Transverse colon (tissue), 4 donors: Measurements from ENCODE around the gene SPACA4. TPM values are rescaled to one million over a fixed set of nuclear protein-coding genes. Genes with fewer than 3 reads are reported as not detected.
A peak's percentile ranks its signal among the peaks of the same experiment; 100 is the strongest.
"Not testable (repeated sequence)": the region's sequence is repeated elsewhere in the genome, so short reads cannot be mapped to it uniquely, and the experiment has no call there.

Experiments
- DNase-seq: peaks from one replicate; pipeline ENCODE4 v3.0.0-alpha.2; 2019
- H3K27ac ChIP-seq, 4 donors: fragments of 200-600 bp; sonication (generic); 2 replicates each; pipeline ENCODE4 v1.5.1; 2016 to 2018; ENCODE audit warnings: inconsistent platforms in 4 of 4
- H3K27me3 ChIP-seq: fragments of 200-600 bp; sonication (generic); 2 replicates; pipeline ENCODE4 v1.5.1; 2017; ENCODE audit warnings: inconsistent platforms
- H3K36me3 ChIP-seq, 4 donors: fragments of 200-600 bp; sonication (generic); 2 replicates each; pipeline ENCODE4 v1.5.1; 2017 to 2019; ENCODE audit warnings: inconsistent platforms in 4 of 4
- H3K4me1 ChIP-seq, 4 donors: fragments of 200-600 bp; sonication (generic); 2 replicates each; pipeline ENCODE4 v1.5.1; 2017 to 2020; ENCODE audit warnings: inconsistent platforms in 4 of 4
- H3K4me3 ChIP-seq, 4 donors: fragments of 200-600 bp; sonication (generic); 1 replicate in 1 of 4; 2 replicates in 3 of 4; pipeline versions ENCODE4 v1.5.1 to v1.6.1; 2017 to 2019; ENCODE audit warnings: inconsistent platforms in 4 of 4
- H3K9me3 ChIP-seq, 2 donors: fragments of 200-600 bp; sonication (generic); 2 replicates each; pipeline ENCODE4 v1.5.1; 2017 to 2019; ENCODE audit warnings: inconsistent platforms in 2 of 2
- CTCF ChIP-seq, 5 experiments: fragments of 200-600 bp in 3 of 5; fragments of 450-650 bp in 2 of 5; sonication (generic) in 3 of 5; IDR thresholded peaks; 1 replicate in 2 of 5; 2 replicates in 3 of 5; pipeline ENCODE4 v1.5.1; 2016 to 2017; ENCODE audit warnings: antibody characterized with exemption in 5 of 5, inconsistent platforms in 3 of 5, mild to moderate bottlenecking in 2 of 5, moderate library complexity in 1 of 5
- EP300 ChIP-seq: sonication (generic); formaldehyde crosslinking; IDR thresholded peaks from one replicate; pipeline ENCODE4 v1.6.1; 2017; ENCODE audit warnings: antibody characterized with exemption, low read depth
- POLR2A ChIP-seq: fragments of 450-650 bp; IDR thresholded peaks from one replicate; pipeline ENCODE4 v1.6.1; 2016; ENCODE audit warnings: antibody characterized with exemption, mild to moderate bottlenecking, moderate library complexity
- POLR2AphosphoS5 ChIP-seq, 3 donors: sonication (generic); formaldehyde crosslinking; IDR thresholded peaks; one replicate each; pipeline ENCODE4 v1.6.1; 2016; ENCODE audit warnings: antibody characterized with exemption in 3 of 3
- WGBS, 2 donors: methylation state at CpG; one replicate each; pipeline ENCODE4 v1.1.5; 2018; ENCODE audit warnings: low coverage in 1 of 2; 5-methylcytosine and 5-hydroxymethylcytosine counted together
- in situ Hi-C, 4 donors: fragments of 200-750 bp; cut with MboI; loops; one replicate each; pipeline versions ENCODE4 v1.15.0 to v1.15.1; 2017; ENCODE audit warnings: low sequenced_read_pairs in 3 of 4, low pct_ligation_motif_present in 1 of 4, low pct_unique_long_range_greater_than_20kb in 1 of 4
- intact Hi-C: fragments of 100-400 bp; cut with DNase I; formaldehyde crosslinking; loops from one replicate; pipeline ENCODE4 v1.15.1; 2023; ENCODE audit warnings: low total_unique reads
- total RNA-seq, 4 donors: library from RNA; depleted of rRNA; stranded (reverse); fragments of >200 nt; gene quantifications; one replicate each; pipeline ENCODE4 v1.1.0, GENCODE V29; 2016

SPACA4 gene
- total RNA-seq, 4 donors from 2014 or later: not detected

- in situ Hi-C loops (no loop called here), intact Hi-C loops (no loop called here)
- Histone ChIP-seq H3K27me3 (no peaks in the 10 kb centered on the region), H3K27ac (peak overlapping the region; percentile 90 to 94 (median 92)), H3K4me1 (peaks cover 41 to 83% (median 71%) of the 10 kb centered on the region in 4 donors), H3K36me3 (no peaks in the 10 kb centered on the region), H3K9me3 (no peaks in the 10 kb centered on the region), H3K4me3 (peak overlapping the region in 2 of 4 donors; percentile 16 to 17)
- TF ChIP-seq CTCF (IDR thresholded peaks at IDR 0.05) (no peak), POLR2AphosphoS5 (IDR thresholded peaks at IDR 0.05) (no peak), POLR2A (no peak), EP300 (no peak)
- 59% methylated on average over 3 of the region's 3 CpGs; no CpG with 5 or more reads in 1 of the 2 donors for WGBS, 2 donors
- no peak for DNase-seq
Observed at GRCh38 chr19:48631225-48631624, 24.7 kb downstream of the SPACA4 start.

DNA sequence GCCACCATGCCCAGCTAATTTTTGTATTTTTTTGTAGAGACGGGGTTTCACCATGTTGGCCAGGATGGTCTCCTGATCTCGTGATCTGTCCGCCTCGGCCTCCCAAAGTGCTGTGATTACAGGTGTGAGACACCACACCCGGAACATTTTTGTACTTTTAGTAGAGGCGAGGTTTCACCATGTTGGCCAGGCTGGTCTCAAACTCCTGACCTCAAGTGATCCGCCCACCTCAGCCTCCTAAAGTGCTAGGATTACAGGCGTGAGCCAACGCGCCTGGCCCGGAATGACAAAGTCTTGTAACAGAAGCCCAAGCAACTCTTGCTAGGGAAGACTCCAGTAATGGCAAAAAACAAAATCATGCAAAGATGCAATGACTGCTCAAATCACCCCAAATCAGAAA, 25.7 kb downstream of the SPACA4 start:
- Histone ChIP-seq H3K27ac (peak overlapping the region in 3 of 4 donors; percentile 97 to 98 (median 97)), H3K4me1 (peaks cover 41 to 79% (median 67%) of the 10 kb centered on the region in 4 donors)
- H3K36me3 ChIP-seq, intact Hi-C loops, DNase-seq, H3K4me3 ChIP-seq, in situ Hi-C loops, H3K9me3 ChIP-seq, H3K27me3 ChIP-seq: not testable (repeated sequence)
- 83 to 91% methylated on average over 3 to 11 of the region's 11 CpGs for WGBS, 2 donors

GRCh38 chr19:48632692-48633147, 26.2 kb downstream of the SPACA4 start:
- DNase-seq: no peak
- Histone ChIP-seq H3K9me3 (no peaks in the 10 kb centered on the region), H3K4me3 (no peak overlapping the region), H3K36me3 (no peaks in the 10 kb centered on the region), H3K27ac (peak overlapping the region; percentile 94 to 98 (median 97)), H3K4me1 (peaks cover 37 to 75% (median 63%) of the 10 kb centered on the region in 4 donors), H3K27me3 (no peaks in the 10 kb centered on the region)
- in situ Hi-C loops (no loop called here), intact Hi-C loops (no loop called here)
- TF ChIP-seq POLR2A (no peak), EP300 (no peak), POLR2AphosphoS5 (IDR thresholded peaks at IDR 0.05) (no peak), CTCF (IDR thresholded peaks at IDR 0.05) (no peak)

DNA sequence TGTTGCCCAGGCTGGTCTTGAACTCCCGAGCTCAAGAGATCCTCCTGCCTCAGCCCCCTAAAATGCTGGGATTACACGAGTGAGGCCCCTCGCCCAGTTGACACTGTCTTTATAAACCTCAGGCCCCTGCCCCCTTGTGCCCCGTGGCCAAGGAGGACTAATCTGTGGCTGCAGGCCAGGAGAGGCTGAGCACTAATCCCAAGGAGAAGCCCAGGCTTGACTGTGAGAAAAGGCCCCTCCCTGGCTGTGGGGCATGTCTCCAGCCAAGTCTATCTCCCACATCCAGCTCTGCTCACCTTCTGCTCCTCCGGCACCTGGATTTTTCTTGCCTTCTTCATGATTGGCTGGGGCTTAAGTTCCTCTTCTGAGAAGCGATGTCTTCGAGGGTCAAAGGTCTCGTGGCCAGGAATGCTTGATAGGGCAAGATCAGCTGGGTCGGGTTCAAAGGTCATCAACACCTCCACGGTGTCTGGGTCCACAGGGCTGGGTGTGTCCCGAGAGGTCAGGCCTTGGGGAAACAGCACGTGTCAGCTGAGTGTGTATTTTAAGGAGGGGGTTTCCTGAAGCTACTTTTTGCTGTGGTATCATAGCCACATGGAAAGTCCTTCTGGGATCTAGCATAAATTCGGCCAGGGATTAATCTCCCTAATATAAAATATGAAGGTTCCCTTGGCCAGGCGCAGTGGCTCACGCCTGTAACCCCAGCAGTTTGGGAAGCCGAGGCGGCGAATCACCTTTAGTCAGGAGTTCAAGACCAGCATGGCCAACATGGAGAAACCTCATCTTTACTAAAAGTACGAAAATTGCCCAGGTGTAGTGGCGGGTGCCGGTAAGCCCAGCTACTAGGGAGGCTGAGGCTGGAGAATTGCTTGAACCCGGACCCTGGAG, 26.9 kb downstream of the SPACA4 start:
- WGBS, 2 donors: 63% methylated on average over 22 of the region's 22 CpGs; no CpG with 5 or more reads in 1 of the 2 donors
- Histone ChIP-seq H3K9me3 (no peaks in the 10 kb centered on the region), H3K4me1 (peaks cover 37 to 76% (median 58%) of the 10 kb centered on the region in 4 donors), H3K27ac (peak overlapping the region; percentile 94 to 98 (median 97)), H3K27me3 (no peaks in the 10 kb centered on the region), H3K4me3 (peak overlapping the region in 1 of 4 donors; percentile 39), H3K36me3 (no peaks in the 10 kb centered on the region)
- intact Hi-C loops: no loop called here
- TF ChIP-seq CTCF (IDR thresholded peaks at IDR 0.05) (no peak), EP300 (no peak), POLR2A (no peak), POLR2AphosphoS5 (IDR thresholded peaks at IDR 0.05) (no peak)
- peak; percentile 70 for DNase-seq
- in situ Hi-C loops: no loop called here
